NCI-H187 (cell line): ENCODE measurements around the gene OGFOD3.
"Not testable (repeated sequence)": the region's sequence is repeated elsewhere in the genome, so short reads cannot be mapped to it uniquely, and the experiment has no call there.

ENCODE experiments used
- DNase-seq, 2 experiments: peaks; one replicate each; lab custom pipeline; 2025; lab: John Stamatoyannopoulos, UW

Gene OGFOD3

GRCh38 chr17:82434216-82434565 lies 15.8 kb upstream of the OGFOD3 start:
- no peak for DNase-seq

GRCh38 chr17:82433560-82434215 lies 15.3 kb upstream of the OGFOD3 start:
- DNase-seq, result no peak

- DNase-seq, result no peak
Observed at GRCh38 chr17:82432017-82432416, 13.6 kb upstream of the OGFOD3 start.

- DNase-seq, result no peak
Observed at GRCh38 chr17:82429824-82430223, 11.4 kb upstream of the OGFOD3 start.

- DNase-seq, result no peak
Observed at GRCh38 chr17:82428546-82428945, 10.2 kb upstream of the OGFOD3 start.

- no peak for DNase-seq
Observed at GRCh38 chr17:82424863-82425159, 6.4 kb upstream of the OGFOD3 start.

GRCh38 chr17:82424001-82424862 lies 5.8 kb upstream of the OGFOD3 start:
- DNase-seq, result no peak

- no peak for DNase-seq
Observed at GRCh38 chr17:82419540-82419939, 1.2 kb upstream of the OGFOD3 start.

- no peak for DNase-seq
Observed at GRCh38 chr17:82416771-82417170, 1.6 kb downstream of the OGFOD3 start.

GRCh38 chr17:82416264-82416663 lies 2.1 kb downstream of the OGFOD3 start:
- no peak for DNase-seq

- no peak for DNase-seq
Observed at GRCh38 chr17:82415786-82416185, 2.6 kb downstream of the OGFOD3 start.

GRCh38 chr17:82415336-82415735 lies 3.0 kb downstream of the OGFOD3 start:
- no peak for DNase-seq

- peak in 1 of 2 experiments; percentile 29 for DNase-seq
Observed at GRCh38 chr17:82414548-82415281, 3.7 kb downstream of the OGFOD3 start.

- DNase-seq, result no peak
Observed at GRCh38 chr17:82412535-82413520, 5.6 kb downstream of the OGFOD3 start.

GRCh38 chr17:82412081-82412480 lies 6.3 kb downstream of the OGFOD3 start:
- not testable (repeated sequence) for DNase-seq

- no peak for DNase-seq
Observed at GRCh38 chr17:82411396-82412053, 6.9 kb downstream of the OGFOD3 start.

GRCh38 chr17:82410014-82410716 lies 8.2 kb downstream of the OGFOD3 start:
- DNase-seq, result no peak

- no peak for DNase-seq
Observed at GRCh38 chr17:82408938-82409318, 9.5 kb downstream of the OGFOD3 start.

- no peak for DNase-seq
Observed at GRCh38 chr17:82408288-82408937, 10.0 kb downstream of the OGFOD3 start.

GRCh38 chr17:82407255-82407654 lies 11.1 kb downstream of the OGFOD3 start:
- no peak for DNase-seq
